GM12878 (cell line): ENCODE data around the gene PCED1B. TPM values are rescaled to one million over a fixed set of nuclear protein-coding genes. Genes with fewer than 3 reads are reported as not detected.

ENCODE experiments used
- ATAC-seq: fragments of 200-7000 bp; cut with Tn5 transposase; 3 replicates; pipeline ENCODE4 v1.9.1; 2020; ENCODE audit warnings: mild to moderate bottlenecking, moderate library complexity
- BruUV-seq: library from RNA; stranded (reverse); fragments of 400-500 nt; replicated peaks from 2 replicates; lab custom pipeline; 2021; lab: Mats Ljungman, UMichigan
- CTCF ChIA-PET: fragments of 300-600 bp; sonication (Branson Sonifier 250); formaldehyde crosslinking; extraction: SDS; loops from one replicate; lab custom pipeline; 2021; ENCODE audit warnings: inconsistent platforms; lab: Yijun Ruan, JAX
- POLR2A ChIA-PET: fragments of 350-600 bp; formaldehyde crosslinking; extraction: SDS; loops from one replicate; lab custom pipeline; 2021; ENCODE audit warnings: inconsistent platforms; lab: Charles Lee
- RAD21 ChIA-PET: fragments of 300-600 bp; sonication (Branson Sonifier 250); formaldehyde crosslinking; loops from one replicate; lab custom pipeline; 2023; ENCODE audit warnings: antibody characterized with exemption; ENCODE audit not compliant: unreplicated experiment; lab: Charles Lee
- SMC1A ChIA-PET: fragments of 300-600 bp; sonication (Branson Sonifier 250); formaldehyde crosslinking; loops from one replicate; lab custom pipeline; 2023; ENCODE audit not compliant: unreplicated experiment, uncharacterized antibody; lab: Charles Lee
- DNase-seq: peaks from one replicate; pipeline ENCODE4 v3.0.0-alpha.2; 2011; ENCODE audit warnings: low read depth, low spot score
- FAIRE-seq: peaks from 3 replicates; lab custom pipeline; 2011; peaks lifted over from hg19 to GRCh38; lab: Jason Lieb, UNC
- H2AFZ ChIP-seq: 2 replicates; pipeline ENCODE4 v1.6.0; 2011; ENCODE audit warnings: low read depth, low read length, control low read depth; ENCODE audit not compliant: control insufficient read depth
- H3K27ac ChIP-seq: 2 replicates; pipeline ENCODE4 v1.5.1; 2011; ENCODE audit warnings: control low read depth; ENCODE audit not compliant: control insufficient read depth, insufficient read depth
- H3K27me3 ChIP-seq, 2 experiments: replicated peaks in 1 of 2; 2 replicates each; pipeline versions ENCODE4 v1.6.0 to v1.6.1; 2011; ENCODE audit warnings: low read length in 1 of 2; ENCODE audit not compliant: control insufficient read depth in 2 of 2, insufficient read depth in 2 of 2
- H3K36me3 ChIP-seq, 2 experiments: 2 replicates each; pipeline ENCODE4 v1.5.1; 2011; ENCODE audit warnings: low read length in 1 of 2; ENCODE audit not compliant: control insufficient read depth in 2 of 2, insufficient read depth in 2 of 2
- H3K4me1 ChIP-seq: 2 replicates; pipeline ENCODE4 v1.6.1; 2011; ENCODE audit warnings: mild to moderate bottlenecking, low read length, moderate library complexity, mixed read lengths; ENCODE audit not compliant: control insufficient read depth, insufficient read depth
- H3K4me2 ChIP-seq: 2 replicates; pipeline ENCODE4 v1.6.0; 2011; ENCODE audit warnings: control low read depth; ENCODE audit not compliant: control insufficient read depth, insufficient read depth
- H3K4me3 ChIP-seq: fragments of 200-600 bp; sonication (generic); 2 replicates; pipeline ENCODE4 v1.5.1; 2016
- H3K79me2 ChIP-seq: 2 replicates; pipeline ENCODE4 v1.6.0; 2011; ENCODE audit warnings: low read length; ENCODE audit not compliant: control insufficient read depth, insufficient read depth
- H3K9ac ChIP-seq: 2 replicates; pipeline ENCODE4 v1.8.0; 2011; ENCODE audit warnings: low read length, control low read depth, mixed read lengths; ENCODE audit not compliant: control insufficient read depth, insufficient read depth
- H3K9me3 ChIP-seq: replicated peaks from 3 replicates; pipeline ENCODE4 v1.5.1; 2011; ENCODE audit warnings: mild to moderate bottlenecking, low read length; ENCODE audit not compliant: control insufficient read depth, insufficient read depth
- H4K20me1 ChIP-seq: 2 replicates; pipeline ENCODE4 v1.6.0; 2011; ENCODE audit not compliant: control insufficient read depth, insufficient read depth
- CEBPZ ChIP-seq: fragments of 150-350 bp; IDR thresholded peaks from 2 replicates; pipeline ENCODE4 v1.6.1; 2016; ENCODE audit warnings: low read depth, low read length
- ELK1 ChIP-seq: IDR thresholded peaks from 2 replicates; pipeline ENCODE4 v1.6.1; 2012; ENCODE audit warnings: low read depth, low read length, improper control_type of control experiment
- FOXM1 ChIP-seq: IDR thresholded peaks from 2 replicates; pipeline ENCODE4 v1.6.1; 2012; ENCODE audit warnings: low read depth, mild to moderate bottlenecking, inconsistent platforms, low read length, moderate library complexity
- GABPA ChIP-seq: IDR thresholded peaks from 2 replicates; pipeline ENCODE4 v1.6.1; 2014; ENCODE audit warnings: antibody characterized with exemption, low read depth, mild to moderate bottlenecking, inconsistent platforms
- HDAC2 ChIP-seq: fragments of 200-600 bp; sonication (generic); IDR thresholded peaks from 2 replicates; pipeline ENCODE4 v1.6.1; 2017
- IRF4 ChIP-seq: IDR thresholded peaks from 2 replicates; pipeline ENCODE4 v1.6.1; 2011; ENCODE audit warnings: low read depth, low read length
- NFYA ChIP-seq: IDR thresholded peaks from 2 replicates; pipeline ENCODE4 v1.6.1; 2011; ENCODE audit warnings: low read depth, mild to moderate bottlenecking, low read length, improper control_type of control experiment, borderline replicate concordance
- NRF1 ChIP-seq: conservative IDR thresholded peaks from 2 replicates; pipeline ENCODE4 v1.6.1; 2011; ENCODE audit warnings: mild to moderate bottlenecking, low read depth, low read length, improper control_type of control experiment
- PAX8 ChIP-seq: fragments of 450-650 bp; IDR thresholded peaks from 2 replicates; pipeline ENCODE4 v1.6.1; 2017; ENCODE audit warnings: mild to moderate bottlenecking, moderate library complexity
- POLR2AphosphoS2 ChIP-seq: IDR thresholded peaks from 2 replicates; pipeline ENCODE4 v1.6.1; 2011; ENCODE audit warnings: low read depth, mild to moderate bottlenecking, low read length, improper control_type of control experiment, moderate library complexity
- RBBP5 ChIP-seq: fragments of 200-600 bp; sonication (generic); conservative IDR thresholded peaks from 2 replicates; pipeline ENCODE4 v1.6.1; 2016
- RELA ChIP-seq: fragments of 450-650 bp; IDR thresholded peaks from 2 replicates; pipeline ENCODE4 v1.8.0; 2014; ENCODE audit warnings: borderline replicate concordance; ENCODE audit not compliant: partially characterized antibody
- SMARCA5 ChIP-seq: fragments of 450-650 bp; IDR thresholded peaks from 2 replicates; pipeline ENCODE4 v1.6.1; 2017; ENCODE audit warnings: mild to moderate bottlenecking
- SP1 ChIP-seq: IDR thresholded peaks from one replicate; pipeline ENCODE4 v1.6.1; 2011; ENCODE audit warnings: low read depth, low read length
- STAT1 ChIP-seq: fragments of 450-650 bp; conservative IDR thresholded peaks from 2 replicates; pipeline ENCODE4 v1.6.1; 2014; ENCODE audit warnings: antibody characterized with exemption, mild to moderate bottlenecking
- TCF12 ChIP-seq: IDR thresholded peaks from 2 replicates; pipeline ENCODE4 v1.6.1; 2011; ENCODE audit warnings: low read depth, mild to moderate bottlenecking, low read length
- ZSCAN29 ChIP-seq: fragments of 450-650 bp; IDR thresholded peaks from 2 replicates; pipeline ENCODE4 v1.6.1; 2017; ENCODE audit warnings: mild to moderate bottlenecking, moderate library complexity
- WGBS: methylation state at CpG from one replicate; pipeline ENCODE4 v1.1.6; 2016; ENCODE audit warnings: low lambda C conversion rate; ENCODE audit not compliant: insufficient replicate concordance, insufficient coverage; ENCODE audit errors: missing lambda C conversion rate; 5-methylcytosine and 5-hydroxymethylcytosine counted together
- in situ Hi-C: fragments of 300-500 bp; cut with MboI; formaldehyde crosslinking; loops from 9 replicates; pipeline ENCODE4 v1.14.3; 2018; ENCODE audit warnings: mixed read lengths
- intact Hi-C: fragments of 100-400 bp; cut with micrococcal nuclease; formaldehyde crosslinking; loops from one replicate; pipeline ENCODE4 v1.14.2; 2022; ENCODE audit not compliant: unreplicated experiment
- polyA plus RNA-seq, 11 experiments: library from polyadenylated mRNA; depleted of rRNA in 4 of 11; unstranded in 6 of 11; stranded (reverse) in 5 of 11; fragments of >200 nt; fragmentation: Nextera tagmentation in 4 of 11; fragmentation: Illumina TruSeq in 1 of 11; extraction: Ambion mirVana in 4 of 11; extraction: Trizol in 1 of 11; gene quantifications; 1 replicate in 1 of 11; 2 replicates in 10 of 11; pipeline versions ENCODE4 v1.2.1 to v1.2.3, GENCODE V29; 2011 to 2016; ENCODE audit warnings: inconsistent platforms in 2 of 11, missing spikeins in 2 of 11, low read depth in 1 of 11
- total RNA-seq, 4 experiments: library from RNA; depleted of rRNA in 3 of 4; stranded (reverse); fragments of >200 nt in 3 of 4; fragmentation: Illumina TruSeq in 1 of 4; extraction: Trizol in 1 of 4; gene quantifications; 2 replicates each; pipeline versions ENCODE4 v1.2.1 to v1.2.3, GENCODE V29; 2013 to 2021
- TF ChIP-seq, protein P1 (sequence below): IDR thresholded peaks from 2 replicates; pipeline ENCODE4 v1.6.1; 2012; ENCODE audit warnings: mild to moderate bottlenecking, low read depth, low read length

The PCED1B gene
- total and polyA plus RNA-seq, 10 of the 15 experiments (the other 5 are each of a cell fraction or from before 2014, with no cell fraction given): 0.80 to 8.8 (median 3.0) TPM

- RAD21 ChIA-PET: no interaction called here
- FAIRE-seq: no peak
Measured at GRCh38 chr12:47122602-47123001, 43.2 kb downstream of the PCED1B start.

More at GRCh38 chr12:47122602-47123001, 43.2 kb downstream of the PCED1B start:
- Histone ChIP-seq H3K4me1 (no peaks in the 10 kb centered on the region), H3K36me3 (no peaks in the 10 kb centered on the region), H3K79me2 (no peaks in the 10 kb centered on the region), H3K4me3 (no peak overlapping the region), H3K9me3 (no peaks in the 10 kb centered on the region), H2AFZ (no peak overlapping the region), H4K20me1 (no peaks in the 10 kb centered on the region), H3K9ac (no peak overlapping the region), H3K27me3 (no peaks in the 10 kb centered on the region), H3K27ac (no peak overlapping the region), H3K4me2 (no peak overlapping the region)
- ATAC-seq (no peak), DNase-seq (no peak)
- in situ Hi-C loops: no loop called here
- no TSS peak for BruUV-seq
- POLR2A ChIA-PET: no interaction called here
- TF ChIP-seq HDAC2 (no peak), GABPA (no peak), RELA (no peak), RBBP5 (no peak), FOXM1 (no peak), SP1 (no peak), ZSCAN29 (no peak), STAT1 (no peak), IRF4 (no peak), NRF1 (no peak), TCF12 (no peak), NFYA (no peak), SMARCA5 (no peak), CEBPZ (no peak), POLR2AphosphoS2 (no peak), PAX8 (no peak), ELK1 (no peak)
- TF ChIP-seq, protein P1, sequence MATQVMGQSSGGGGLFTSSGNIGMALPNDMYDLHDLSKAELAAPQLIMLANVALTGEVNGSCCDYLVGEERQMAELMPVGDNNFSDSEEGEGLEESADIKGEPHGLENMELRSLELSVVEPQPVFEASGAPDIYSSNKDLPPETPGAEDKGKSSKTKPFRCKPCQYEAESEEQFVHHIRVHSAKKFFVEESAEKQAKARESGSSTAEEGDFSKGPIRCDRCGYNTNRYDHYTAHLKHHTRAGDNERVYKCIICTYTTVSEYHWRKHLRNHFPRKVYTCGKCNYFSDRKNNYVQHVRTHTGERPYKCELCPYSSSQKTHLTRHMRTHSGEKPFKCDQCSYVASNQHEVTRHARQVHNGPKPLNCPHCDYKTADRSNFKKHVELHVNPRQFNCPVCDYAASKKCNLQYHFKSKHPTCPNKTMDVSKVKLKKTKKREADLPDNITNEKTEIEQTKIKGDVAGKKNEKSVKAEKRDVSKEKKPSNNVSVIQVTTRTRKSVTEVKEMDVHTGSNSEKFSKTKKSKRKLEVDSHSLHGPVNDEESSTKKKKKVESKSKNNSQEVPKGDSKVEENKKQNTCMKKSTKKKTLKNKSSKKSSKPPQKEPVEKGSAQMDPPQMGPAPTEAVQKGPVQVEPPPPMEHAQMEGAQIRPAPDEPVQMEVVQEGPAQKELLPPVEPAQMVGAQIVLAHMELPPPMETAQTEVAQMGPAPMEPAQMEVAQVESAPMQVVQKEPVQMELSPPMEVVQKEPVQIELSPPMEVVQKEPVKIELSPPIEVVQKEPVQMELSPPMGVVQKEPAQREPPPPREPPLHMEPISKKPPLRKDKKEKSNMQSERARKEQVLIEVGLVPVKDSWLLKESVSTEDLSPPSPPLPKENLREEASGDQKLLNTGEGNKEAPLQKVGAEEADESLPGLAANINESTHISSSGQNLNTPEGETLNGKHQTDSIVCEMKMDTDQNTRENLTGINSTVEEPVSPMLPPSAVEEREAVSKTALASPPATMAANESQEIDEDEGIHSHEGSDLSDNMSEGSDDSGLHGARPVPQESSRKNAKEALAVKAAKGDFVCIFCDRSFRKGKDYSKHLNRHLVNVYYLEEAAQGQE: no peak
- SMC1A ChIA-PET: interaction anchor here (0.7 to 1.3 kb wide), 2 partner anchors 88 to 1452 kb away, joined by 3 read pairs; no protein-coding TSS in a partner anchor
- CTCF ChIA-PET: no interaction called here
- intact Hi-C loops: no loop called here
- 90% methylated on average over 1 of the region's 1 CpG for WGBS
